KOPT-K1 (cell line): ENCODE data around the gene NLGN4Y.

Source experiments
- H3K27ac ChIP-seq: fragments of 200-600 bp; sonication (generic); 2 replicates; pipeline ENCODE4 v1.5.1; 2016; ENCODE audit warnings: antibody characterized with exemption, mild to moderate bottlenecking, low read depth, low read length; ENCODE audit not compliant: poor library complexity, severe bottlenecking
- H3K36me3 ChIP-seq: fragments of 200-600 bp; sonication (generic); 2 replicates; pipeline ENCODE4 v1.5.1; 2017; ENCODE audit warnings: antibody characterized with exemption, mild to moderate bottlenecking, low read length, moderate library complexity; ENCODE audit not compliant: insufficient read depth
- H3K9me3 ChIP-seq: fragments of 200-600 bp; sonication (generic); 2 replicates; pipeline ENCODE4 v1.5.1; 2017; ENCODE audit warnings: antibody characterized with exemption, low read length, mild to moderate bottlenecking; ENCODE audit not compliant: insufficient read depth, poor library complexity, severe bottlenecking

NLGN4Y gene

GRCh38 chrY:14618513-14618912 lies 94.2 kb downstream of the NLGN4Y start:
- H3K27ac ChIP-seq, result no peak overlapping the region
- no peaks in the 10 kb centered on the region for H3K36me3 ChIP-seq
- no peaks in the 10 kb centered on the region for H3K9me3 ChIP-seq

GRCh38 chrY:14628208-14628607 lies 103.9 kb downstream of the NLGN4Y start:
- Histone ChIP-seq H3K27ac (no peak overlapping the region), H3K36me3 (0 out of 2 replicates have a peak, but pooled peaks cover 6% of the 10 kb centered on the region), H3K9me3 (peaks cover 5% of the 10 kb centered on the region)

- no peak overlapping the region for H3K27ac ChIP-seq
- peaks cover 1% of the 10 kb centered on the region for H3K9me3 ChIP-seq
- no peaks in the 10 kb centered on the region for H3K36me3 ChIP-seq
These were observed 107.3 kb downstream of the NLGN4Y start for GRCh38 chrY:14631676-14632075.

- Histone ChIP-seq H3K27ac (no peak overlapping the region), H3K9me3 (no peaks in the 10 kb centered on the region), H3K36me3 (no peaks in the 10 kb centered on the region)
These were observed 109.4 kb downstream of the NLGN4Y start for GRCh38 chrY:14633718-14634117.

- H3K9me3 ChIP-seq, result no peaks in the 10 kb centered on the region
- H3K36me3 ChIP-seq, result no peaks in the 10 kb centered on the region
- no peak overlapping the region for H3K27ac ChIP-seq
These were observed 110.6 kb downstream of the NLGN4Y start for GRCh38 chrY:14634954-14635353.

GRCh38 chrY:14637551-14637950 lies 113.2 kb downstream of the NLGN4Y start:
- H3K9me3 ChIP-seq, result no peaks in the 10 kb centered on the region
- no peaks in the 10 kb centered on the region for H3K36me3 ChIP-seq
- no peak overlapping the region for H3K27ac ChIP-seq

- Histone ChIP-seq H3K36me3 (no peaks in the 10 kb centered on the region), H3K9me3 (no peaks in the 10 kb centered on the region), H3K27ac (no peak overlapping the region)
These were observed 117.5 kb downstream of the NLGN4Y start for GRCh38 chrY:14641853-14642252.

GRCh38 chrY:14644157-14644952 lies 120.0 kb downstream of the NLGN4Y start:
- no peaks in the 10 kb centered on the region for H3K36me3 ChIP-seq
- H3K27ac ChIP-seq, result no peak overlapping the region
- H3K9me3 ChIP-seq, result no peaks in the 10 kb centered on the region

- Histone ChIP-seq H3K36me3 (no peaks in the 10 kb centered on the region), H3K9me3 (no peaks in the 10 kb centered on the region), H3K27ac (no peak overlapping the region)
These were observed 154.9 kb downstream of the NLGN4Y start for GRCh38 chrY:14679181-14679580.

GRCh38 chrY:14694543-14694942 lies 170.2 kb downstream of the NLGN4Y start:
- H3K27ac ChIP-seq, result no peak overlapping the region
- no peaks in the 10 kb centered on the region for H3K36me3 ChIP-seq
- H3K9me3 ChIP-seq, result no peaks in the 10 kb centered on the region

- Histone ChIP-seq H3K9me3 (peaks cover 10% of the 10 kb centered on the region), H3K36me3 (no peaks in the 10 kb centered on the region), H3K27ac (no peak overlapping the region)
These were observed 183.8 kb downstream of the NLGN4Y start for GRCh38 chrY:14708158-14708557.

- no peaks in the 10 kb centered on the region for H3K9me3 ChIP-seq
These were observed 217.3 kb downstream of the NLGN4Y start for GRCh38 chrY:14741596-14741995.

GRCh38 chrY:14748329-14748728 lies 224.0 kb downstream of the NLGN4Y start:
- no peaks in the 10 kb centered on the region for H3K9me3 ChIP-seq
- H3K36me3 ChIP-seq, result no peaks in the 10 kb centered on the region
- no peak overlapping the region for H3K27ac ChIP-seq

More at GRCh38 chrY:14741596-14741995, 217.3 kb downstream of the NLGN4Y start:
- no peak overlapping the region for H3K27ac ChIP-seq
- no peaks in the 10 kb centered on the region for H3K36me3 ChIP-seq

- no peak overlapping the region for H3K27ac ChIP-seq
These were observed 231.2 kb downstream of the NLGN4Y start for GRCh38 chrY:14755571-14755970.

GRCh38 chrY:14762903-14763302 lies 238.6 kb downstream of the NLGN4Y start:
- Histone ChIP-seq H3K36me3 (no peaks in the 10 kb centered on the region), H3K27ac (no peak overlapping the region), H3K9me3 (no peaks in the 10 kb centered on the region)

More at GRCh38 chrY:14755571-14755970, 231.2 kb downstream of the NLGN4Y start:
- Histone ChIP-seq H3K36me3 (no peaks in the 10 kb centered on the region), H3K9me3 (no peaks in the 10 kb centered on the region)

GRCh38 chrY:14763600-14763999 lies 239.3 kb downstream of the NLGN4Y start:
- Histone ChIP-seq H3K27ac (no peak overlapping the region), H3K9me3 (no peaks in the 10 kb centered on the region), H3K36me3 (no peaks in the 10 kb centered on the region)
